GM18907 (cell line): ENCODE measurements around the gene CLEC3B.

ENCODE experiments used
- ATAC-seq: cut with Tn5 transposase; IDR thresholded peaks from one replicate; pipeline ENCODE4 v1.9.1; 2021; ENCODE audit warnings: mild to moderate bottlenecking, moderate library complexity; ENCODE audit not compliant: unreplicated experiment

CLEC3B gene

DNA sequence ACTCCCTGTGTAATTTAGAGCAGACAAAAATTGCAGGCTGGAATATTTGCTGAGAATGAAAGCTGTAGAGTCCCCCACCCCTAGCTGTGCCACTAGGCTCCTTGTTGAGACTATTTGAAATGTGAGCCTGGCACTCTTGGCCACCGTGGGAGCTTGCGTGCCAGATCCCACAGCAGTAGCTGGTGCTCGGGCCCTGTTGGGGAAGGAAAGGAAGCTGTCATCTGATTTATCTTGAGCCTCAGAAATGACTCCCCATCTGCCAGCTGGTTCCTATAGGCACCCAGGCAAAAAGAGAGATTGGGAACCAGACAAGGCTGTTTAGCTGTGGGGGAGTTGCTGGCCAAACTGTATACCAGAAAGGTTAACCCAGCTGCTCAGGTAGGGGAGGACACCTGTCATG, 23.4 kb upstream of the CLEC3B start:
- no peak for ATAC-seq

DNA sequence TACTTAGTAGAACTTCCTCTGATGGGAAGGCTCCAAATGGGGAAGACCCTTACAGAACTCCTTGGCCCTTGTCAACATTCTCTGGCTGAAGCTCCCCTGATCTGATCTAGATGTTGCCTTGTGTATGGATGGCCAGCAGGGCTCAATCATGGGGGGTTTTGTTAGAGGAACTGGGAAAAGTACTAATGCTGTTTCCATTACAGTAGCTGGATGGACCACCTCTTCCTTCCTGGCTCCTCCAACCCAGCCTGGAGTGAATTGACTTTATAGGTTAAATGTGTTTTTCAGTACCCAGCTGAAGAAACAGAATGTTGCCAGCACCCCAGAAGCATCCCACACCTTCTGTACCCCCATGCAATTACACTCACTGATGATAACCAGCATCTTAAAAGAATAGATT, 22.7 kb upstream of the CLEC3B start:
- ATAC-seq = no peak

DNA sequence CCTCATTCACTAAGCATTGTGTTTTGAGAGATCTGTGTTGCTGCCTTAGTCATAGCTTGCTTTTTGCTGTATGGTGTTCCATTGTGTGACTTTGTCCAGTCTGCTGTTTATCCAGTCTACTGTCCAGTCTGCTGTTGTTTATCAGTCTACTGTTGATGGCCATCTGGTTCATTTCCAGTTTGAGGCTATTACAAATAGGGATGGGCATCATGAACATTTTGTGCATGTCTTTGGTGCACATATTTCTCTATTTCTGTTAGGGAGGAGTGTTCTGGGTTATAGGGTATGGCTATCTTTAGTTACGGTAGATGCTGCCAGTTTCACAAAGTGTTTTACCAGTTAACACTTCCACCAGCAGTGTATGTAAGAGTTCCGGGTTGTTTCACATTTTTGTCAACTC, 22.2 kb upstream of the CLEC3B start:
- ATAC-seq = no peak

DNA sequence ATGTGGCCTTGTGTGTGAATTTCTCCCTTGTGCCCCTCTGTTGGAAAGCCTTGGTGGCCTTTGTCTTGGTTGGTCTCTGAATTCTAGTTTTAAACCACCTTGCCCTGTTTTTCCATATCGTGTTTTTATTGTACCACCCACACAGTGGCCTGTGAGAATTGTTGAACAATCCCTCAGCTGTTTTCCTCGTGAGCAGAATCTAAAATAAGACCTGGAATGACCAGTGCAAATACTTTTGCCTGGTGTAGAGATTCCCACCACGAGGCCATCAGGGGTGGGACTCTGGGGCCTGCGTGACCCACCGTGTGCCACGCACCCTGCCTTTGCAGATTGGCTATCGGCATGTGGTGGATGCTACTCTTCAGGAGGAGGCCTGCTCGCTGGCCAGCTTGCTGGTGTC, 19.0 kb upstream of the CLEC3B start:
- ATAC-seq = no peak

DNA sequence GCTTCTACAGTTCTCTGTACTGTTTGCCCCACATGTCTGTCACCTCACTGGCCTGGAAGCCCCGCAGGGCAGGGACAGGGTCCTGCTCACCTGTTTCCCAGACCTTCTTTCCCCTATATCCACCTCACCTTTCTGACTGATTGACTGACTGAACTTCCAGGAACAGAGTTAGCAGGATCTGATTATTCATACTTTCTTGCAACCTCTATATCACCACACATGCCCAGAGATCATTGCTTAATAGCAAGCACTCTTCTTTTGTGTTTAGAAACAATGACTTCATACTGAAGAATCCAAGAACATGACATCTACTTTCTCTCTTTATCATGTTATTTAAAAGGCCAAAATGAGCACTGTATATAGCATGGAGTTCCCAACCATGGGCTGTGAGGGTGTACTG, 18.0 kb upstream of the CLEC3B start:
- no peak for ATAC-seq

DNA sequence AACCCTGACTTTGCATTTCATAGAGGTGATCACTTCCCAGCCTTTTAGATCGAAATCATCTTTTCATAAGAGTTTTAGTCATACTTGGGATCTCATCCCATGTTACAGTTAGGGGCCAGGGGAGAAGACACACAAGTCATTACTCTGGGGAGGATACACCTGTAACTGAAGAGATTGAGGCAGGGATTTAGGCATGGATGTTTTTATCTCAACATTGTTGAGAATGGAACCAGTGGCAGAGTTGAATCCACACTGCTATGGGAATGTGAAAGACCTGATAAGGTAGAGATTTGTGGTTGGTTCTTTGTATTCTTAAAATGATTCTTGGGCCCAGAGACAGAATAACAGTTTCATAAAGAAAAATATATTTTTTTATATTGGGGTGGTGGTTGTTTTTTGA, 16.2 kb upstream of the CLEC3B start:
- ATAC-seq = no peak

DNA sequence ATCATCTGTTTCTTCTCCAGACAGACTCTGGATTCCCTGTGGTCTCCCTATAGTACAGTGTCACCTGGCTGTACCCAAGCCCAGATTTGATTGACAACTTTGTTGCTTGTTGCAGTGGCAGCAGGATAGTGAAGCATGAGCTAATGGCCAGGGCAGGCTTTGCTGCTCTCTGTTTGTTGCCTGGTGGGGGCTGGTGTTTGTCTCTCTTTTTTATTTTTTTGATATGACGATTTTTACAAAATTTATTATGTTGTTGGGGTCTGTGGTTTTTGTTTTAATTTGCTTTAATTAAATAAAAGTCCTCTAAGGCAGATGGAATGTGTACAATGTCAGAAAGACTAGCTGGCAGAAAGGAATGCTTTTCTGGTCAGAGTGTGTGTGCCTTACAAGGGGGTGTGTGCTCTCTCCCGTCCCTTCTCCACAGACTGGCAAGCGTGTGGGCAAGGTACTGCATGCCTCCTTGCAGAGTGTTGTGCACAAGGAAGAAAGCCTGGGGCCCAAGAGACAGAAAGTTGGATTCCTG, 15.2 kb upstream of the CLEC3B start:
- ATAC-seq = no peak

DNA sequence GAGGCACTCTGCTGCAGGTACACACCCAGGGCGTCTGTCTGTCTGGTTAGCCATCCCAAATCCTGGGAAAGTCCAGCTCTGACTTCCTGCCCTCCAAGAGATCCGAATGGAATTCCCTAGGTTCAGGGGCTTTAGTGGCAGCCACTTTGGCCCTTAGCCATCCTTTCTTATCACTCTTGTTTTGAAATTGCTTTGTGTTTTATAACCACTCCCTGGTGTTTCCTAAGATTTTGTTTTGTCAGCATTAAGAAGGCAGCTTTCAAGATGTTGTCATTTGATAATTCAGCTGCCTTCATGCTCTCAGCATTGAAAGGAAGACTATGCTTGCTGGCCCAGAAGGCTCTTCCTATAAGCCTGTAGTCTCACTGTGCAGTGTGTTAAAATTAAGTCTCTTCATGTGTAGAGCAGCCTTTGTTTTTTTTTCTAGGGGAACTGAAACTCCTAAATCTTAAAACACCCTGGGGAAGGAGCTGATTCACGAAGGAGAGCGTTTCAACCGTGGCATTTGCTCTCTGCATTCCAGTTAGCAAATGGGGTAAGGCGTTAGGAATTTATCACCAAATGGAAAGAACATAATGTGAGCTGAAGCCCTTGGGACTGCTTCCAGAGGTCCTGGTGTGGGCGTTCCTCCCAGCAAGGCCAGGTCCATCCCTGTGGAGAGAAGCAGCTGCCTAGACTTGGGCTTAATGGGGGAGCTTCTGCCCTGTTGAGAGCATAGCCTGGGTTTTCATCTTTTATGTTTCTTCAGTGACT, 14.2 kb upstream of the CLEC3B start:
- ATAC-seq = peak; percentile 49

DNA sequence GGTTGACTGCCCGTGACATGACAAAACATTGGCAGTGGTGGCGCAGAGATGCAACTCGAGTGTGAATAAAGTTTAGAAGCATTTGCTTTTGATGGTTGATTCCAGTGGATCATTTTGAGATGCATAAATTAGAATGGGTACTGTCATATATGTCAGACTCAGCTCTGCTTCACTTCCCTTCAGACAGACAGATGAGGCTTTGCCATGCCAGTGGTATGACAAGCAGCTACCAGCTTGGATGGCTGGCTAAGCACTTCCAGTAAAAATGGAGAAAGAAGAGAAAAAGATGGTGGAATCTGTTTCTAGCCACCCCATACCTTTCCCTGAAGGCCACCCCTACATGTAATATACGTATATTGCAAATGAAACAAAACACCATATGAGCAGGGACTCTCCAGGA, 13.5 kb upstream of the CLEC3B start:
- no peak for ATAC-seq

DNA sequence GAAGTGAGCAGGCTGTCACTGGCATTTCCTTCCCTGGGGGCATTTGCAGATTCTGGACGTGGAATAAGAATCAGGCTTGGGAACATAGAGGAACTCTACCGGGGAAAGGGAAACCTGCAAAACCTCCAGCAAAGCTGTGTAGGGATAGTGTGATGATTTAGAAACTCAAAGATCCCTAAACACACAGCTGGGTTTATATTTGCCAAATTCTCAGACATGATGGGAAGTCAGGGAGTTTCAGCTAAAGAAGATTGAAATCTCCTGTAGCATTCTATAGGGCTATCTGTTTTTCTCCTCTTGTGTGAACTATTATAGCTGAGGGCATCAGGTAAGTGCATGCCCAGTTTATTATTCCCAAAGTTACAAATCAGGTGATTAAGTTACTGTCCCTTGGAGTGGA, 9.2 kb upstream of the CLEC3B start:
- ATAC-seq = no peak

DNA sequence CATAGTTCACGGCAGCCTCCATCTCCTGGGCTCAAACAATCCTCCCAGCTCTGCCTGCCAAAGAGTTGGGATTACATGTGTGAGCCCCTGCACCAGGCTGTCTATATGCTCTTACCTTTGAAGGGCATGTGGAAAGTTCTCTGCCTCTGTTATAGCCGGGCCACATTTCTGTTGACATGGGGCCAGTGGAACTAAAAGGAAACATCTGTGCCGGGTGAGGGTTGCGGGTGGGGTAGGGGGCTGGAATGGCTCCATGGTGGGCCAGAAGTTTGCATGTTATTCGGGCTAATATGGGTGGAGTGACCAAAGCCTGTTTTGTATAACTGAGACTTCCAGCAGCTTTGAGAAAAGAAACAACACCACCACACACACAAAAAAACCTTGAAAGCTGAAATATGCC, 8.3 kb upstream of the CLEC3B start:
- ATAC-seq = no peak

DNA sequence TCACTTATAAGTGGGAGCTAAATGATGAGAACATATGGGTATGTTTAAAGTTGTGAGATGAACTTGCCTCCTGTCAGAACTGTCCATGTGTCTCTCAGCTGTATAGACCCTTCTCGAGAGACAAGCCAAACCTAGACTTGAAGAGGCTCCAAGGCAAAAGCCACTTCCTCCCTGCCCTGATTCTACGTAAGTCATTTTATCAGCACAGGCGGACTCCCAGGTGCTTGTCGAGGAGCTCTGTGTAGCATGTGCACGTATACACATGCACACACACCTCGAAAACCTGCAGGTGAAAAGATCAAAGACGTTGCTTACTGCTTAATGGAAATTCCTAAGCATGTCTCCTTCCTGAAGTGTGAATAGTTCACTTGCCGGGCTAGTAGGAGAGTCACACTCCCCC, 5.6 kb upstream of the CLEC3B start:
- no peak for ATAC-seq

DNA sequence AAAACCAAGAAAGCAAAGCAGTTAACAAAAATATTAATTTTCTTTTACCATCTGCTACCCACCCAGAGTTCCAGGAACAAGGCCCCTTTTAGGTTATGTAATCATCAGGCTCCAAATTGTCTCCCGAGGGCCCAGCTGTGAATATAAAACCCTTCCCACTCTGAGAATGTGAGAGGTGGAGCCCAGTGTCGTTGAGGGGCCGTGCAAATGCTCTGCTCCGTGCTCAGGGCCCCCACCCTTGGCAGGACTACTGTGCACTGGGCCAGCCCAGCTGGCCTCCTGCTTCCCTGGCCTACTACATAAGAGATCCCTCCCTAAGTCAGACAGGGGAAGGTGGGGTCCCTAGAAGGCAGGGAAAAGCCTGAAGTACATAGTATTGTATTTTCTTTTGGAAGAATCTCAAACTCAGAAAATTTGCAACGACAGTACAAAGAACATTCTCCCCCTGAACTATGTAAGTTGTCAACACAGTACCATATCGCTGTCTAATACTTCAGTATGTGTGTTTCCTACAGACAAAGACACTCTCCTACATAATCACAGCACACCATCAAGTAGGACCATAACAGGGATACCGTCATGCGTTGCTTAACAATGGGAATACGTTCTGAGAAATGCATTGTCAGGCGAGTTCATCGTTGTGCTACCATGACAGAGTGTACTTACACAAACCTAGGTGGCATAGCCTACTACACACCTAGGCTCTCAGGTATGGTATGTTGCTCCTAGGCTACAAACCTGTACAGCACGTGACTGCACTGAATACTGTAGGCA, 4.4 kb upstream of the CLEC3B start:
- no peak for ATAC-seq

DNA sequence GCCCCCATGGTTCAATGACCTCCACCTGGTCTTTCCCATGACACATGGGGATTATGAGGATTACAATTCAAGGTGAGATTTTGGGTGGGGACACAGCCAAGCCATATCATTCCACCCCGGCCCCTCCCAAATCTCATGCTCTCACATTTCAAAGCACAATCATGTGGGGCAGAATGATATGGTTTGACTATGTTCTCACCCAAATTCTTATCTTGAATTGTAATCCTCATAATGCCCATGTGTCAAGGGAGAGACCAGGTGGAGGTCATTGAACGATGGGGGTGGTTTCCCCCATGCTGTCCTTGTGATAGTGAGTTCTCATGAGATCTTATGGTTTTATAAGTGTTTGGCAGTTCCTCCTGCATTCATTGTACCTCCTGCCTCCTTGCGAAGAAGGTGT, 2.4 kb upstream of the CLEC3B start:
- no peak for ATAC-seq

DNA sequence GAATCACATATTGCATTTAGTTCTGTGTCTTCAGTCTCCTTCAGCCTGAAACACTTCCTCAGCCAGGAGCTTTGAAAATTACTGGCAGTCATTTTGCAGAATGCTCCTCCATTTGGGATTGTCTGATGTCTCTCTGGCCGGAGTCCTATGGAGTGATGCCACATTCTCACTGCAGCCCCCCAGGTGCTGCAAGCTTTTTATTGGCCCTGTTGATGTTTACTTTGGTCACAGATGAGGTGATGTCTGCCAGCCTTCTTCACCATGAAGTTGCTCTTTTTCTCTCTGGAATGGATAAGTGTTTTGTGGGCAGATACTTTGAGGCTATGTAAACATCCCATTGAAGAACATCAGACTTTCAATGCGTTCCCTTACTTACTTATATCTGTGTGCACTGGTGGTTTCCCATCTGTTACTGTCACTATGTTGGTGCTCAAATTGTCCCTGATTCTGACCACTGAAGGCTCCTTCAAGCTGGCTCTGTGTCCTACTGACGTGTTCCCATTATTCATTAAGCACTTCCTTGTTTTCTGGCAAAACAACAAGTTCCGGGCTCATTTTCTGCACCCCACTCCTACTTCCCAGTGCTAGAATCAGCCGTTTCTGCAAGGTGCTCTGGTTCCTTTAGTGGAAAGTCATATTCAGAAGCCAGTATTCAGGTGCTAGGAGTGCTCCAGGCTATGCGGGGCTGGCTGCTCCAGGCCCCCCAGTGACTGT, 1.4 kb upstream of the CLEC3B start:
- no peak for ATAC-seq

DNA sequence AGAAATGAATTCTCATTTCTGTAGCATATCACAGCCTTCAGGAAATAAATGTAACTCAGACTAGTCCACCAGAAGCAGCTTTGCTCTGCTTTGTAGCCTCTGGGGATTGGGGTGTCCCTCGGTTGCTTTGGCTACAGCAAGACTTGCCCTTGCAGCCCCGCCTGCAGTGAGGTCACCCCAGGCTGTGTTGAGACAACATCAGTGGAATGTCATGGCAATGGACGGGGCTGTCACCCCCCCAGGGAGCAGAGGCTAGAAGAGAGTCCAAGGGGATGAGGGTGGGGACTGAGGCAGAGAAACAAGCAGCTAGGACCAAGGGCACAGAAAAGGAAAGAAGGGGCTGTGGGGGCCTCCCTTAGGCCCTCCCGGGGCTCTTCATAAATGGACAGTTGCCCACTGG, 854 bp downstream of the CLEC3B start:
- ATAC-seq = no peak

DNA sequence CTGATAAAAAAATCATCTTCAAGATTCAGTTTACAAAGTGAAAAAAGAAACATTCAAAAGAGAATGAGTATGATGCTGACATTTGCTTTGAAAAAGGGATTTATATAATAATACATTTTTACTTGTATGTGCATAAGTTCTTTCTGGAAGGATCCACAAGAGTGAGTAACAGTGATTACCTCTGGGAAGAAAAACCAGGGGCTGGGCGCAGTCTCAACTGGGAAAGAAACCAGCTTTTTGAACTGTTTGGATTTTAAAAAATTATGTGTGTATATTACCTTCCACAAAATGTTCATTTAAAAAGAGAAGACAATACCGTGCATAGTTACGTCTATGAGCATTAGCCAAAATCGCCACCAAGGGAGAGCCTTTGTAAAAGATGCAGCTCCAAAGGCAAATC, 1.3 kb downstream of the CLEC3B start:
- ATAC-seq = no peak

DNA sequence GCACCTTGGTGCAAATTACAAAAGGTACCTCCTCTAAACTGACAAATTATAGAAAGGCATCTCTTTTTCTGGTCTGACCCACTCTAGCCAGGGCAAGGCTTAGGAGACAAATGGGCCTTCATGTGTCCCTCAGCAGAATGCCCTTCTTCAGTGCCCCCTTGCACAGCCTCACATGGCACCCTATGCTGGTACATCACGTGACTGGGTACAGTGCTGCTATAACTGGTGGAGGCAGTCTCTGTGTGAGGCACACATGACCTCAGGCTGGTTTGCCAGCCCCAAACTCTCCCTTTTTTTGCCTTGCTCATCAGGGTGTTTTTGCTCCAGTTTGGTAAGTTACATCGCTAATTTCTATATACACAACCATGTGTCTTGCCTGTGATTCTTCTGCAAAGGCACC, 3.1 kb downstream of the CLEC3B start:
- ATAC-seq = no peak

DNA sequence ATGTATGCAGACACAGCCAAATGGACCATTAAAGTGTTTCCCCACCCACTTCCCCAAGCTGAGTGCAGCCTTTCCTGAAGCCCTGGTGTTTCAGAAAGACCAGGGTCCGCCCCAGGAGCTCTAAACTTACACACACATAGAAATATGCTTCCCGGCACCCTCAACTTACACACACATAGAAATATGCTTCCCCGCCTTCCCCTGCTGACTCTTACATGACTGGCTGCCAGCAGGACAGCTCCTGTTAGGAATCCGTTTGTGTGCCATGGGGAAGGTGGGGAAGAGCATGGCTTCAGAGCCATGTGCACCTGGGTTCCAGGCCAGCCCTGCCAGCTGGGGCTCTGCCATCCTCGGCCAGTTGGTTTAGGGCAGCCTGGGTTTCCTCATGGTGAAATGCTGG, 3.6 kb downstream of the CLEC3B start:
- no peak for ATAC-seq

DNA sequence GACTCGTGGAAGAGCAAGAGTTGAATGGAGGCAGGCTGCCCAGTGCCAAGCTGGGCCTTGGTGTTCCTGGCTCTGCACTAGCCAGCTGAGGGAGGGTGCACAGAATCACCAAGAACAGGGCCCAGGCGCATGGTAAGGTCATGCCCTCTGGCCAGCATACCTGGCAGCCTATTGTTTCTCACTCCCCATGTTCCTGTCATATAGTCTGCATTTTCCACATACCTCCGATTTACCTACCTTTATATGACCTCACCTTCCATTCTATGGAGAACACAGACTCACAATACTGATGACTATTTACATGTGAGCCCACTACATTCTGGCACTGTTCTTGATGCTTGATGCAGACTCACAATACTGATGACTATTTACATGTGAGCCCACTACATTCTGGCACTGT, 5.4 kb downstream of the CLEC3B start:
- ATAC-seq = no peak

DNA sequence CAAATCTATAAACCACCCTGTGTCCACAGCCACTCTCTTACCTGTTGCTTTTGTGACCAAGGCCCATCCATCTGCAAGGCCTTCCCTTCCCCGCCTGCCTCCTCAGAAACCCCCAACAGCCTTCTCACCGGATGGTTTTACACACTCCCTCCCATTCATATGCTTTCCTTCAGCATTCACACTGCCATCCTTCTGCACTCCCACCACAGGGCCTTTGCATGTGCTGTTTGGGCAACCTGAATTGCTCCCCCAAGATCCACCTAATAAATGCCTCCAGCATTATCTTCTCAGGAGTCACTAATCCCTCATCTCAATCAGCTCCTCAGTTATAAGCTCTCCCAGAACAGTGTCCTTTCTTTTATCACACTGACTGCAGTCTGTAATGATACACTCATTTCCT, 6.0 kb downstream of the CLEC3B start:
- ATAC-seq = no peak

DNA sequence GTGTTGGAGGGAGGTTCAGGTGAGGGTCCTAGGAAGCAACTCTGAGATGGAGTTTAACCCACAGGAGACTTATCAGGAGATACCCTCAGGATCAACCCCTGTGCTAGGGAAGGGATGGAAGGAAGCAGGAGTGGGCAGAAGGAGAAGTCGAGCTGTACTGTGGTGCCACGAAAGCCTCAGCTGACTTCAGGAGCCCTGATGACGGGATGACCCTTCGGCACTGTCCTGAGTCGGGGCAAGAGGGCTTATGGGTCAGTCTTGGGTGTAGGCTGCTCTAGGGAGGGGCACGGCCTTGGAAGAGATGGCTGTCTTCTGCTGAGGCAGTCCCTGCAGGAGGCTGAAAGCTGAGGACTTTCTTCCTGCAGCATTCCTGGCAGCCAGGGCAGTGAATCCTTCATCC, 7.7 kb downstream of the CLEC3B start:
- no peak for ATAC-seq
